Measurements from ENCODE around the gene NUDT9.

GRCh38 chr4:87428979-87429378 lies 6.6 kb downstream of the NUDT9 start:
- TF ChIP-seq CTCF (IDR thresholded peaks at IDR 0.05): no peak
- TF ChIP-seq POLR2A (IDR thresholded peaks at IDR 0.05): no peak

Data from heart left ventricle (tissue), 13 donors.